Right lobe of liver (tissue), 6 donors: ENCODE data around the gene PRAF2. TPM values are rescaled to one million over a fixed set of nuclear protein-coding genes. Genes with fewer than 3 reads are reported as not detected.
A peak's percentile ranks its signal among the peaks of the same experiment; 100 is the strongest.

Experiments used
- ATAC-seq, 4 donors: fragments of 200-7000 bp; cut with Tn5 transposase; one replicate each; pipeline ENCODE4 v1.9.1; 2020; ENCODE audit warnings: mild to moderate bottlenecking in 4 of 4, moderate library complexity in 4 of 4
- DNase-seq, 3 donors: peaks; one replicate each; pipeline ENCODE4 v3.0.0-alpha.2; 2020
- H3K27ac ChIP-seq, 3 donors: fragments of 200-600 bp; one replicate each; pipeline ENCODE4 v1.8.0; 2022
- H3K27me3 ChIP-seq, 2 donors: fragments of 200-600 bp; one replicate each; pipeline ENCODE4 v1.8.0; 2022
- H3K36me3 ChIP-seq, 4 donors: fragments of 200-600 bp; sonication (generic) in 1 of 4; one replicate each; pipeline versions ENCODE4 v1.5.1 to v1.8.0; 2017 to 2022; ENCODE audit warnings: control low read depth in 1 of 4
- H3K4me1 ChIP-seq, 4 donors: fragments of 200-600 bp; sonication (generic) in 1 of 4; one replicate each; pipeline versions ENCODE4 v1.5.1 to v1.8.0; 2017 to 2022; ENCODE audit warnings: control low read depth in 1 of 4
- H3K4me3 ChIP-seq, 3 donors: fragments of 200-600 bp; one replicate each; pipeline ENCODE4 v1.8.0; 2022
- H3K9me3 ChIP-seq, 4 donors: fragments of 200-600 bp; sonication (generic) in 1 of 4; one replicate each; pipeline versions ENCODE4 v1.5.1 to v1.8.0; 2017 to 2022; ENCODE audit warnings: control low read depth in 1 of 4
- POLR2A ChIP-seq: fragments of 450-650 bp; IDR thresholded peaks from one replicate; pipeline ENCODE4 v1.6.1; 2017; ENCODE audit warnings: antibody characterized with exemption, mild to moderate bottlenecking
- WGBS: methylation state at CpG from one replicate; pipeline ENCODE4 v1.1.6; 2018; ENCODE audit warnings: low coverage, low lambda C conversion rate; ENCODE audit not compliant: insufficient coverage; ENCODE audit errors: missing lambda C conversion rate; 5-methylcytosine and 5-hydroxymethylcytosine counted together
- intact Hi-C, 2 donors: fragments of 100-400 bp; cut with DNase I; formaldehyde crosslinking; loops; one replicate each; pipeline versions ENCODE4 v1.11.2 to v1.14.1; 2022
- total RNA-seq, 6 experiments: library from RNA; depleted of rRNA in 2 of 6; stranded (reverse); fragments of >200 nt in 2 of 6; fragmentation: NEBNext Ultra II Directional in 3 of 6; extraction: Animal tissue kit (Norgen Biotek cat#: 25700) in 3 of 6; gene quantifications; one replicate each; pipeline versions ENCODE4 v1.1.0 to v1.2.4, GENCODE V29; 2016 to 2023
- TF ChIP-seq, protein P1 (sequence below), 4 donors: fragments of 200-600 bp in 3 of 4; fragments of 450-650 bp in 1 of 4; IDR thresholded peaks; one replicate each; pipeline versions ENCODE4 v1.5.1 to v1.8.0; 2016 to 2022; ENCODE audit warnings: antibody characterized with exemption in 4 of 4, mild to moderate bottlenecking in 2 of 4
- donor health status: DM: no; HTN: yes; CAD: no.
- donor health status: DM: no; HTN: no; CAD: no.
- donor health status: DM: no; HTN: no; CAD: no.
- donor health status: DM: no; HTN: yes; CAD: no.
- donor health status: DM: no; HTN: yes; CAD: no.

PRAF2 gene
- total RNA-seq, 6 experiments from 2014 or later, result 3.1 to 11.2 (median 5.1) TPM

- no peak for DNase-seq
- WGBS, result 66% methylated on average over 7 of the region's 10 CpGs
- Histone ChIP-seq H3K27ac (no peak overlapping the region), H3K9me3 (no peaks in the 10 kb centered on the region), H3K4me3 (no peak overlapping the region), H3K36me3 (no peaks in the 10 kb centered on the region), H3K27me3 (no peaks in the 10 kb centered on the region), H3K4me1 (no peaks in the 10 kb centered on the region)
- intact Hi-C loops, result no loop called here
- TF ChIP-seq, protein P1, sequence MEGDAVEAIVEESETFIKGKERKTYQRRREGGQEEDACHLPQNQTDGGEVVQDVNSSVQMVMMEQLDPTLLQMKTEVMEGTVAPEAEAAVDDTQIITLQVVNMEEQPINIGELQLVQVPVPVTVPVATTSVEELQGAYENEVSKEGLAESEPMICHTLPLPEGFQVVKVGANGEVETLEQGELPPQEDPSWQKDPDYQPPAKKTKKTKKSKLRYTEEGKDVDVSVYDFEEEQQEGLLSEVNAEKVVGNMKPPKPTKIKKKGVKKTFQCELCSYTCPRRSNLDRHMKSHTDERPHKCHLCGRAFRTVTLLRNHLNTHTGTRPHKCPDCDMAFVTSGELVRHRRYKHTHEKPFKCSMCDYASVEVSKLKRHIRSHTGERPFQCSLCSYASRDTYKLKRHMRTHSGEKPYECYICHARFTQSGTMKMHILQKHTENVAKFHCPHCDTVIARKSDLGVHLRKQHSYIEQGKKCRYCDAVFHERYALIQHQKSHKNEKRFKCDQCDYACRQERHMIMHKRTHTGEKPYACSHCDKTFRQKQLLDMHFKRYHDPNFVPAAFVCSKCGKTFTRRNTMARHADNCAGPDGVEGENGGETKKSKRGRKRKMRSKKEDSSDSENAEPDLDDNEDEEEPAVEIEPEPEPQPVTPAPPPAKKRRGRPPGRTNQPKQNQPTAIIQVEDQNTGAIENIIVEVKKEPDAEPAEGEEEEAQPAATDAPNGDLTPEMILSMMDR (IDR thresholded peaks at IDR 0.05), result no peak
- no peak for TF ChIP-seq POLR2A
- ATAC-seq, result no peak
Measured at GRCh38 chrX:49072712-49073095, 1.1 kb downstream of the PRAF2 start.

DNA sequence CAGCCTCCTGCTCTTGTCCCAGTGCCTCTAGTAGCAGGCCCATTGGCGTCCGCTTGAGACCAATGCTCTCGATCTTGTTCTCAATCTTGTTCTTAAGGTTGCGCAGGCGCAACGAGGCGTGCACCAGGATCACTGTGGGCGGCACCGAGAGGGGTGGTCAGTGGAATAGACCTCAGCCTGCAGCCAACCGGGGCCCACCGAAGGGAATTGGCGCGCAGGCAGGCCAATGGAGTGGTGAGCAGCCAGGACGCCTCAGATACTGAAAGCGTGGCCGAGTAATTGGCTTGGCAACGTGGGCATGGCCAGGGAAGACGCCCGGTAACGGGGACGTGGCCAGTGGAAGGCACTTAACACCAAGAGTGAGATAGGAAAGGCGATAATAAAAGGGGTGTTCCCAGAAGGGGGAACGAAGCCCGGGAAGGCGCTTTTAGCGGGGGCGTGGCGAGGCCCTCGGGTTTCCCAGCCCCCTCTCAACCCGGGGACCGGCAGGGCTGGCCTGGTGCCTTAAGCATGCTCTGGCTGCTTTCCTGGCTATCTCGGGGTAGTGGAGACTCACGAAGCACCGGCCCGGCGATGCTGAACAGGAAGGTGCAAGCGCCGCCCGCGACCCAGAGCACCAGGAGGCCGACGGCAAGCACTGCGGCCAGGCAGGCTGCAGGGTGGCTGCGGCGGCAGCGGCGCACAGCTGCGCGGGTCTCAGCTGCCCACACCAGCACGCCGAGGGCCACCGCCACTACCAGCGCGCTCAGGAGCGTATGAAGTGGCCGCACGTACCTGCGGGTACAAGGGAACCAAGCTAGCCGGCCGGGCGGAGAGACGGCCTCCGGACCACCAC, 1.7 kb downstream of the PRAF2 start:
- Histone ChIP-seq H3K4me3 (no peak overlapping the region), H3K27ac (no peak overlapping the region)

DNA sequence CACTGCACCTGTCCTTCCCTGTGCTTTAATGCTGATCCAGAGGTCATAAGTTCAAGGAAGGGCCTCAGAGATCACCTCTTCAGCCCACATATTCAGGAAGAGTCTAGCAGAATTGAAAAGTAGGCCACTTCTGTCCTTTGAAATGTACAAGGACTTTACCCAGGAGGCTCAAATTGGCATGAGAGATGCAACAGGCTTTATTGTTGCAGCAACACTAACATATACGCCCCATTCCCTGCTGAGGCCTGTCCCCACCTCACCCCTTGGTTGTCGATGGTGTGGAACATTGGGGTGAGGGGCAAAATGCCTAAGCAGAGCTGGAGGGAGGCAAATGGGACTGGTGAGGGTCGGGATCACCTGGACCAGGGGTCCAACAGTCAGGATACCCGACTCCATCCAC, 2.8 kb downstream of the PRAF2 start:
- Histone ChIP-seq H3K27me3 (no peaks in the 10 kb centered on the region), H3K27ac (no peak overlapping the region), H3K4me3 (no peak overlapping the region), H3K36me3 (no peaks in the 10 kb centered on the region), H3K9me3 (no peaks in the 10 kb centered on the region), H3K4me1 (no peaks in the 10 kb centered on the region)
- DNase-seq (no peak), ATAC-seq (no peak)
- 61% methylated on average over 4 of the region's 4 CpGs for WGBS
- intact Hi-C loops, result no loop called here
- TF ChIP-seq POLR2A, result no peak
- TF ChIP-seq, protein P1 (IDR thresholded peaks at IDR 0.05), result no peak

More for the DNA sequence above, 1.7 kb downstream of the PRAF2 start:
- DNase-seq (peak in 1 of 3 donors; percentile 67), ATAC-seq (peak; percentile 5 to 35 (median 13))
- H3K9me3 ChIP-seq, result no peaks in the 10 kb centered on the region
- H3K4me1 ChIP-seq, result no peaks in the 10 kb centered on the region
- no peaks in the 10 kb centered on the region for H3K27me3 ChIP-seq
- TF ChIP-seq, protein P1 (IDR thresholded peaks at IDR 0.05), result no peak
- no peak for TF ChIP-seq POLR2A
- WGBS, result 83% methylated on average over 9 of the region's 63 CpGs
- intact Hi-C loops, result no loop called here
- H3K36me3 ChIP-seq, result no peaks in the 10 kb centered on the region

GRCh38 chrX:49069038-49069437, 4.8 kb downstream of the PRAF2 start:
- WGBS, result 87% methylated on average over 4 of the region's 11 CpGs
- no peak for TF ChIP-seq POLR2A
- TF ChIP-seq, protein P1 (IDR thresholded peaks at IDR 0.05), result no peak
- intact Hi-C loops, result no loop called here

More at GRCh38 chrX:49069038-49069437, 4.8 kb downstream of the PRAF2 start:
- Histone ChIP-seq H3K4me3 (no peak overlapping the region), H3K36me3 (no peaks in the 10 kb centered on the region), H3K27me3 (no peaks in the 10 kb centered on the region), H3K27ac (no peak overlapping the region), H3K4me1 (no peaks in the 10 kb centered on the region), H3K9me3 (no peaks in the 10 kb centered on the region)
- ATAC-seq, result no peak
- no peak for DNase-seq
